Ishikawa (cell line): Measurements from ENCODE around the gene MIGA2.

Experiments used
- CEBPB ChIP-seq: IDR thresholded peaks from 2 replicates; pipeline ENCODE4 v1.6.1; 2012
- CREB1 ChIP-seq: IDR thresholded peaks from 2 replicates; pipeline ENCODE4 v1.6.1; 2012; ENCODE audit warnings: low read depth
- EGR1 ChIP-seq: IDR thresholded peaks from 2 replicates; pipeline ENCODE4 v1.6.1; 2012
- EP300 ChIP-seq: IDR thresholded peaks from 2 replicates; pipeline ENCODE4 v1.6.1; 2012; ENCODE audit warnings: borderline replicate concordance
- FOXM1 ChIP-seq: IDR thresholded peaks from 2 replicates; pipeline ENCODE4 v1.6.1; 2012; ENCODE audit warnings: low read depth, borderline replicate concordance
- MAX ChIP-seq: IDR thresholded peaks from 2 replicates; pipeline ENCODE4 v1.6.1; 2012
- RAD21 ChIP-seq: IDR thresholded peaks from 2 replicates; pipeline ENCODE4 v1.6.1; 2012; ENCODE audit warnings: low read depth
- REST ChIP-seq: IDR thresholded peaks from 2 replicates; pipeline ENCODE4 v1.6.1; 2012; ENCODE audit warnings: low read depth, mild to moderate bottlenecking
- TAF1 ChIP-seq: IDR thresholded peaks from 2 replicates; pipeline ENCODE4 v1.6.1; 2012; ENCODE audit warnings: low read depth, mild to moderate bottlenecking
- TCF12 ChIP-seq: IDR thresholded peaks from 2 replicates; pipeline ENCODE4 v1.6.1; 2012; ENCODE audit warnings: low read depth
- TEAD4 ChIP-seq: IDR thresholded peaks from 2 replicates; pipeline ENCODE4 v1.6.1; 2012
- USF1 ChIP-seq: IDR thresholded peaks from 2 replicates; pipeline ENCODE4 v1.6.1; 2012
- YY1 ChIP-seq: IDR thresholded peaks from 2 replicates; pipeline ENCODE4 v1.6.1; 2012; ENCODE audit warnings: low read depth

- TF ChIP-seq CREB1 (no peak), REST (no peak), EP300 (no peak), USF1 (no peak), YY1 (no peak), MAX (no peak), RAD21 (no peak), CEBPB (no peak), EGR1 (no peak), TEAD4 (no peak), TAF1 (no peak), FOXM1 (no peak), TCF12 (no peak)
These were observed 34.7 kb upstream of the MIGA2 start for GRCh38 chr9:129001504-129002325.
